IgD-negative memory B cell (primary cell): ENCODE data around the gene CNOT4. TPM values are rescaled to one million over a fixed set of nuclear protein-coding genes. Genes with fewer than 3 reads are reported as not detected.
"Not testable (repeated sequence)": the region's sequence is repeated elsewhere in the genome, so short reads cannot be mapped to it uniquely, and the experiment has no call there.

Source experiments
- H3K27ac Mint-ChIP-seq, 3 donors: one replicate each; pipeline ENCODE4 v1.8.0; 2020 to 2022; ENCODE audit warnings: mild to moderate bottlenecking in 3 of 3, mixed read lengths in 3 of 3, moderate library complexity in 1 of 3
- H3K27me3 Mint-ChIP-seq: one replicate; pipeline ENCODE4 v1.8.0; 2021; ENCODE audit warnings: mixed read lengths
- H3K36me3 Mint-ChIP-seq: one replicate; pipeline ENCODE4 v1.8.0; 2020; ENCODE audit warnings: mild to moderate bottlenecking, mixed read lengths
- H3K4me1 Mint-ChIP-seq, 3 donors: one replicate each; pipeline ENCODE4 v1.8.0; 2020 to 2022; ENCODE audit warnings: mixed read lengths in 3 of 3, mild to moderate bottlenecking in 1 of 3
- H3K4me3 Mint-ChIP-seq, 4 donors: one replicate each; pipeline ENCODE4 v1.8.0; 2020 to 2022; ENCODE audit warnings: mild to moderate bottlenecking in 4 of 4, mixed read lengths in 4 of 4, moderate library complexity in 3 of 4
- H3K9me3 Mint-ChIP-seq, 3 donors: one replicate each; pipeline ENCODE4 v1.8.0; 2020 to 2021; ENCODE audit warnings: mixed read lengths in 3 of 3, mild to moderate bottlenecking in 1 of 3
- polyA plus RNA-seq: library from polyadenylated mRNA; unstranded; fragments of 300-500 nt; fragmentation: Illumina TruSeq; gene quantifications from one replicate; pipeline ENCODE4 v1.2.3, GENCODE V29; 2021

CNOT4 gene
- polyA plus RNA-seq, 1 donor from 2014 or later: 17.7 TPM

DNA sequence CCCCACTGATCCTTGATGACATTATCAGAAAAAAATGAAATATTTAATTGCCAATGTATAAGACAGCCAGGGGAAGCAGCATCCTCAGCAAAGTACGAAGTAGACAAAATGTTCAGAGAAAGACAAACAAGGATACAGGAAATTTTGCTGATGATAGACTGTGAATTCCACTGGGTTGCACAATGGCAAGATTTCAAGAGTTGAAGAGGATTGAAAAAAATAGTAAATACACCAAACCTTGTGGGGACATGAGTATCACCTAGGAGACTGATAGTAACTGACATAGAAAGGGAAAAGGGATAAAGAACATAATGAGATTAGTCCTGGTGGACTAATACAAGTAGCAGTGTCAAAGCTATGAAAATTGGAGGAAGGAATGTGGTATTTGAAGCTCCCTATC is 16.5 kb downstream of the CNOT4 start:
- no peak overlapping the region for H3K27ac Mint-ChIP-seq
- no peaks in the 10 kb centered on the region for H3K9me3 Mint-ChIP-seq
- H3K36me3 Mint-ChIP-seq: peaks cover 4% of the 10 kb centered on the region
- no peak overlapping the region for H3K4me3 Mint-ChIP-seq
- peaks cover 15 to 19% (median 17%) of the 10 kb centered on the region in 3 donors for H3K4me1 Mint-ChIP-seq
- no peaks in the 10 kb centered on the region for H3K27me3 Mint-ChIP-seq

DNA sequence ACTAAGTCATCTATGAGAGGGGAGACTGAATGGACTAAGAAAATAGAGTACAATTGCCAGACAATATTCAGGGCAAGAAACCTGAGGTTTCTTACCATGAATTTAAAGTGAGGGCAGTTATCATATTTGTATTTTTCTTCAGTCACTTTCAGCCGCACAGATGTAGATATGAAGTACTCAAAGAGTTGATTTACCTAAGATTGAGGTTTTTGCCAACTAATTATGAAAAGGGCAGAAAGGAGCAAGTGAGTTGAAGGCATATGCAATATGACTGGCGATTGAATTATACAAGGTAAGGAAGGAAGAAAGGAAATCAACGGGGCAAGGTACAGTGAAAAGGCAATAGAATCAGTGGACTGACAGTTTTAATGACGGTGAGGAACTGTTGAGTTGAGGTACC is 17.8 kb downstream of the CNOT4 start:
- Mint-ChIP-seq H3K4me1 (peaks cover 6 to 14% (median 9%) of the 10 kb centered on the region in 3 donors), H3K36me3 (peaks cover 4% of the 10 kb centered on the region), H3K27ac (no peak overlapping the region), H3K4me3 (no peak overlapping the region), H3K9me3 (no peaks in the 10 kb centered on the region), H3K27me3 (no peaks in the 10 kb centered on the region)

DNA sequence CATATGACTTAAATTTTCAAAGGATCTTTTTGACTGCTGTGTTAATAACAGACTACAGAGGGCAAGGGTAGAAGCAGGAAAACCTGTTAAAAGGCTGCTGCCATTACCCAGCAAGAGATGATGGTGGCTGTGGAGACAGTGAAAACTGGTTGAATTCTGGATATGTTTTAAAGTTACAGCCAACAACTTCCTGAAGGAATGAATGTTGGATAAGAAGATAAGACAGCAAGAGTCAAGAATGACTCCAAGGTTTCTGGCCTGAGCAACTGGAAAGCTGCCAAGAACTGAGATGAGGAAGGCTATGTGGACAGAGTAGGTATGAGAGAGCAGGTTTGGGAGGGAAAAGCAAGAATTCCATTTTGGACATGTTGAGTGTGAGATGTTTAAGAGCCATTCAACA is 19.1 kb downstream of the CNOT4 start:
- Mint-ChIP-seq H3K36me3 (peaks cover 4% of the 10 kb centered on the region), H3K9me3 (no peaks in the 10 kb centered on the region), H3K27ac (no peak overlapping the region), H3K4me1 (peaks cover 6 to 15% (median 6%) of the 10 kb centered on the region in 3 donors), H3K27me3 (no peaks in the 10 kb centered on the region), H3K4me3 (no peak overlapping the region)

DNA sequence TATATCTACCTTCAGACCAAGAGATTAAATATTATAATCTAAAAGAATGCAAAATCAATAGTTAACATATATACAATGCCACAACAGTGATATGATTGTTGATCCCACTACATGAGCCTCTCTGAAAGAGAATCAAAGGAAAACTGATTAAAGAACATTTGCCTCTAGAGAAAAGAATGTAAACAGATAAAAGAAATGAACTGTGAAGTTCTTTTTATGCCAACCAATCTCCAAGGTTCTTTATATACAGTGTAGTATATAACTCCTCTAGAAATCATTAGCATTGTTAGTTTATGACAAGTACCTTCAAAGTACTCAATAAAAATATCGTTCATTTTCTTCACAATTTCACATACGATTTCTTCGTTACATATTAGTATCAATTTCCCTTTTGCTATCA is 20.1 kb downstream of the CNOT4 start:
- Mint-ChIP-seq H3K36me3 (peaks cover 4% of the 10 kb centered on the region), H3K27me3 (no peaks in the 10 kb centered on the region), H3K4me3 (no peak overlapping the region), H3K4me1 (peaks cover 5 to 16% (median 7%) of the 10 kb centered on the region in 3 donors), H3K9me3 (no peaks in the 10 kb centered on the region), H3K27ac (no peak overlapping the region)

DNA sequence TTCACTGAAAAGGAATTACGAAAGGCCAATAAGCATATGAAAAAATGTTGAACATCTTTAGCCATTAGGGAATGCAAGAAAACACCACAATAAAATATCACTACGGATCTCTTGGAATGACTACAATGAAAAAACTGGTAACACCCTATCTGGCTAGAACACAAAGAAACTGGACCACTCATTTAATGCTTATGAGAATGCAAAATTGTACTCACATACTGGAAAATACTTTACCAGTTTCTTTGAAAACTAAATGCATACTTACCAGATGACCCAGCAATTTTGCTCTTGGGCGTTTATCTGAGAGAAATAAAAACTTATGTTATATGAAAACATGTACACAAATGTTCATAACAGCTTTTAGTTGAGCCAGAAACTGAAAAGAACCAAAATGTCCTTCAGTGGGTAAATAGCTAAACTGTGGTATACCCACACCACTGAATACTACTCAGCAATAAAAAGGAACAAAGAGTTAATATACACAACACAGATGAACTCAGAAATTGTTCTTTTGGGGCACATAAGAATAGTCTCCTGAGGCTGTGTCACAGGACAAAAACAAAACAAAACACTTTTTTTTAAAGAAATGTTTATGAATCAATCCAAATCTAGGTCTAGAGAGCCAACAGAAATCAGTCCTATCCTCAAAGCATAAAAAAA is 23.5 kb downstream of the CNOT4 start:
- Mint-ChIP-seq H3K4me1 (peaks cover 7 to 15% (median 8%) of the 10 kb centered on the region in 3 donors), H3K9me3 (no peaks in the 10 kb centered on the region), H3K4me3 (peak overlapping the region in 1 of 4 donors; percentile 47), H3K36me3 (peaks cover 2% of the 10 kb centered on the region), H3K27me3 (no peaks in the 10 kb centered on the region), H3K27ac (peak overlapping the region in 1 of 3 donors; percentile 57)

DNA sequence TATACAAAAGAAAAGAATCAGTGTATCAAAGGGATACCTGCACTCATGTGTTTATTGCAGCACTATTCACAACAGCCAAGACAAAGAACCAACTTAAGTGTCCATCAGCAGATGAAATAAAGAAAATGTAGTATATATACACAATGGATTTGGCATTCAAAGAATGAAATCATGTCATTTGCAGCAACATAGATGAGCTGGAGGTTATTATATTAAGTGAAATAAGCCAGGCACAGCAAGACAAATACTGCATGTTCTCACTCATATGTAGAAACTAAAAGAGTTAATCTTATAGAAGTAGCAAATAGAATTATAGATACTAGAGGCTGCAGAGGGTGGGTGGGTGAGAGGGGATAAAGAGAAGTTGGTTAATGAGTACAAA is 28.3 kb downstream of the CNOT4 start:
- Mint-ChIP-seq H3K4me1 (peaks cover 12 to 28% (median 21%) of the 10 kb centered on the region in 3 donors), H3K27ac (no peak overlapping the region)

DNA sequence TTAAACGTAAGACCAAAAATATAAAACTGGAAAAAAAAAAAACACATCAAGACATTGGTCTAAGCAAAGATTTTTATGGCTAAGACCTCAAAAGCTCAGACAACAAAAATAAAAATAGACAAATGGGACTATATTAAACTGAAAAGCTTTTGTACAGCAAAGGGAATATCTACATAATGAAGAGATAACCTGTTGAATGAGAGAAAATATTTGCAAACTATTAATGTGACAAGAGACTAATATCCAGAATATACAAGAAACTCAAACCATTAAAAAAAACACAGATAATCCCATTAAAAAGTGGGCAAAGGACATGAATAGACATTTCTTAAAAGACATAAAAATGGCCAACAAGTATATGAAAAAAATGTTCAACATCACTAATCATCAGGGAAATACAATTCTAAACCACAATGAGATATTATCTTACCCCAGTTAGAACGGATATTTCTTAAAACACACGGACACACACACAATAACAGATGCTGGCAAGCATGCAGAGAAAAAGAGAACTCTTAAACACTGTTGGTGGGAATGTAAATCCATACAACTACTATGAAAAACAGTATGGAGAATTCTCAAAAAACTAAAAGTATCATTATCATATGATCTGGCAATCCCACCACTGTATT is 28.8 kb downstream of the CNOT4 start:
- Mint-ChIP-seq H3K4me1 (peaks cover 12 to 29% (median 21%) of the 10 kb centered on the region in 3 donors), H3K36me3 (peaks cover 10% of the 10 kb centered on the region), H3K27ac (no peak overlapping the region), H3K4me3 (no peak overlapping the region), H3K9me3 (no peaks in the 10 kb centered on the region), H3K27me3 (no peaks in the 10 kb centered on the region)

More for the DNA sequence above, 28.3 kb downstream of the CNOT4 start:
- Mint-ChIP-seq H3K4me3 (no peak overlapping the region), H3K9me3 (no peaks in the 10 kb centered on the region), H3K36me3 (peaks cover 10% of the 10 kb centered on the region), H3K27me3 (no peaks in the 10 kb centered on the region)

DNA sequence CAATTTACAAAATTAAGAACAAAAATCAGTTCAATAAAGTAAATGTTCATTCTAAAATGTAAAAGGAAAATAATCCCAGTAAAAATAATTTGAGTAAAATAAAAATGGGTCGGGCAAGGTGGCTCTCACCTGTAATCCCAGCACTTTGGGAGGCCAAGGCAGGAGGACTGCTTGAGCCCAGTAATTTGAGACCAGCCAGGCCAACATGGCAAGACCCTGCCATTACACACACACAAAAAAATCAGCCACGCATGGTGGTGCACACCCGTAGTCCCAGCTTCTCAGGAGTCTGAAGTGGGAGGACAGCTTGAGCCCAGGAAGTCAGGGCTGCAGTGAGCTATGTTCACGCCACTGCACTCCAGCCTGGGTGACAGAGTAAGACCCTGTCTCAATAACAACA is 34.4 kb downstream of the CNOT4 start:
- Mint-ChIP-seq H3K4me1 (peaks cover 4 to 20% (median 10%) of the 10 kb centered on the region in 3 donors), H3K27ac (no peak overlapping the region), H3K27me3 (no peaks in the 10 kb centered on the region), H3K36me3 (peaks cover 10% of the 10 kb centered on the region), H3K9me3 (no peaks in the 10 kb centered on the region), H3K4me3 (no peak overlapping the region)

DNA sequence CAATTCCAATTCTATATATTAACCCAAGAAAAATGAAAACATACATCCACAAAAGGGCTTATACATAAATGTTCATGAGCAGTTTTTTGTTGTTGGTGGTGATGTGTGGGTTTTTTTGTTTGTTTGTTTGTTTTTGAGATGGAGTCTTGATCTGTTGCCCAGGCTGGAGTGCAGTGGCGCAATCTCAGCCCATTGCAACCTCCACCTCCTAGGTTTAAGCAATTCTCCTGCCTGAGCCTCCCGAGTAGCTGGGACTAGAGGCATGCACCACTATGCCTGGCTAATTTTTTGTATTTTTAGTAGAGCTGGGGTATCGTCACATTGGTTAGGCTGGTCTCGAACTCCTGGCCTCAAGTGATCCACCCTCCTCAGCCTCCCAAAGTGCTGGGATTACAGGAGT is 40.2 kb downstream of the CNOT4 start:
- not testable (repeated sequence) for H3K27me3 Mint-ChIP-seq, H3K4me3 Mint-ChIP-seq, H3K9me3 Mint-ChIP-seq, H3K36me3 Mint-ChIP-seq
- Mint-ChIP-seq H3K4me1 (peaks cover 5 to 19% (median 13%) of the 10 kb centered on the region in 3 donors), H3K27ac (peak overlapping the region in 1 of 3 donors; percentile 29)

DNA sequence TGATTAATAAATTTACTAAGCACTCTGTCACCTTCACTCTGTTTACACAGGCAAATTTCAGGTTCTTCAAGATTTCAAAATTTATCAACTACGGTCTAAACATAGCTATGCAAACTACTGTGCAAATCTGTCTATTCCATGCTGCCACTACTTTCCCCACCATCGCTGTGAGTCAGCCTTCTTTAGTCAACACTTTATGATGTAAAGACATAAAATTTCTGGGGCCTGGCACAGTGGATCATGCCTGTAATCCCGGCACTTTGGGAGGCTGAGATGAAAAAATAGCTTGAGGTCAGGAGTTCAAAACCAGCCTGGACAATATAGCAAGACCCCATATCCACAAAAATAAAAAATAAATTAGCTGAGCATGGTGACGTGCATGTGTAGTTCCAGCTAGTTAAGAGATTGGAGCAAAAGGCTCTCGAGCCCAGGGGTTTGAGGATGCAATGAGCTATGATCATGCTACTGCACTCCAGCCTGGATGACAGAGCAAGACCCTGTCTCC is 42.6 kb downstream of the CNOT4 start:
- Mint-ChIP-seq H3K27ac (no peak overlapping the region), H3K4me3 (no peak overlapping the region), H3K9me3 (peaks cover 0 to 4% (median 3%) of the 10 kb centered on the region in 3 donors), H3K36me3 (peaks cover 15% of the 10 kb centered on the region), H3K4me1 (peaks cover 16 to 29% (median 29%) of the 10 kb centered on the region in 3 donors), H3K27me3 (no peaks in the 10 kb centered on the region)

DNA sequence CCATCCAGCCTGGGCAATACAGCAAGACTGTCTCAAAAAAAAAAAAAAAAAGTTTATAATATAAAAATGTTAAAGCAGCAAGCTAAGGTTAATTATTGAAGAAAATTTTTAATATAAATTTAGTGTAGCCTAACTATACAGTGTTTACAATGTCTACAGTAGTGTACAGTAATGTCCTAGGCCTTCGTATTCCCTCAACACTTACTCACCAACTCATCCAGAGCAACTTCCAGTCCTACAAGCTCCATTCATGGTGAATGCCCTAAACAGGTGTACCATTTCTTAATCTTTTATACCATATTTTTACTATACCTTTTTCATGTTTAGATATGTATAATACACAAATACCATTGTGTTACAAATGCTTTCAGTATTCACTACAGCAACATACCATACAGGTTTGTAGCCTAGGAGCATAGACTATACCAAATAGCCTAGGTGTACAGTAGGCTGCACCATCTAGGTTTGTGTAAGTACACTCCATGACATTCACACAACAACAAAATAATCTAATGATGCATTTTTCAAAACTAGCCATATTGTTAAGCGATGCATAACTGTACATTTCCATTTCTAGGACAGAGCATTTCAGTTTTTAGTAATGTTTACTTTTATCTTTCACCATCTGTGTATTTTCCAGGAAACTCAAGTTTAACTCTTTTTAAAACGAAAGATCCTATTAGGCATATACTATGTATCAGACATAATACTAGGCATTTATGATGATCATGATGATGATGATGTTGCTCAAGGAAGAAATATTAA is 43.3 kb downstream of the CNOT4 start:
- H3K27ac Mint-ChIP-seq: no peak overlapping the region
- peaks cover 15% of the 10 kb centered on the region for H3K36me3 Mint-ChIP-seq
- H3K4me1 Mint-ChIP-seq: peaks cover 17 to 29% (median 29%) of the 10 kb centered on the region in 3 donors
- H3K4me3 Mint-ChIP-seq: no peak overlapping the region
- peaks cover 0 to 4% (median 3%) of the 10 kb centered on the region in 3 donors for H3K9me3 Mint-ChIP-seq
- H3K27me3 Mint-ChIP-seq: no peaks in the 10 kb centered on the region

DNA sequence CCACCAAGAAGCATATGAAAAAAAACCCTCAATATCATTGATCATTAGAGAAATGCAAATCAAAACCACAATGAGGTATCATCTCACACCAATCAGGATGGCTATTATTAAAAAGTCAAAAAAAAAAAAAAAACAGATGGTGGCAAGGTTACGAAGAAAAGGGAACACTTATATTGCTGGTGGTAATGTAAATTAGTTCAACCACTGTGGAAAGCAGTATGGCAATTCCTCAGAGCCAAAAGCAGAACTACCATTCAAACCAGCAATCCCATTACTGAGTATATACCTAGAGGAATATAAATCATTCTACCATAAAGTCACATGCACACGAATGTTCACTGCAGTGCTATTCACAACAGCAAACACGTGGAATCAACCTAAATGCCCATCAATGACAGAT is 46.0 kb downstream of the CNOT4 start:
- H3K27me3 Mint-ChIP-seq: no peaks in the 10 kb centered on the region
- H3K36me3 Mint-ChIP-seq: peaks cover 10% of the 10 kb centered on the region
- H3K4me1 Mint-ChIP-seq: peaks cover 21 to 39% (median 35%) of the 10 kb centered on the region in 3 donors
- H3K27ac Mint-ChIP-seq: peak overlapping the region in 2 of 3 donors; percentile 9 to 12
- H3K4me3 Mint-ChIP-seq: peak overlapping the region in 3 of 4 donors; percentile 28 to 69 (median 55)
- H3K9me3 Mint-ChIP-seq: peaks cover 0 to 4% (median 3%) of the 10 kb centered on the region in 3 donors

DNA sequence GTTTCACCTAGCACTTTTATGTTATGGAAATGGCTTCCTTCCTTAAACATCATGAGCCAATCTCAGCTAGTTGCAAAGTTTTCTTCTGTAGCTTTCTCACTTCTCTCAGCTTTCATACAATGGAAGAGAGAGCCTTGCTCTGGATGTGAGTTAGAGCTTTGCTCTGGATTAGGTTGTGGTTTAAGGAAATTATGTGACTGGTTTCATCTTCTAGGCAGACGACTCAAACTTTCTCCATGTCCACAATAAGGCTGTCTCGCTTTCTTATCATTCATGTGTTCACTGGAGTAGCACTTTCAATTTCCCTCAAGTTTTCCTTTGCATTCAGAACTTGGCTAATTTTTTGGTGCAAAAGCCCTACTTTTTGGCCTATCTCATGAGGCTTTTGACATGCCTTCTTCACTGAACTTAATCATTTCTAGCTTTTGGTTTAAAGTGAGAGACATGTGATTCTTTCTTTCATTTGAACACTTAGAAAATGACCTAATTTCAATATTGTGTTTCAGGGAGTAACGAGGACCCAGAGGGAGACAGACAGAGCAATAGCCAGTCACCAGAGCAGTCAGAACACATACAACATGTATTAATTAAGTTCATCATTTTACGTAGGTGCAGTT is 49.8 kb downstream of the CNOT4 start:
- peaks cover 7% of the 10 kb centered on the region for H3K36me3 Mint-ChIP-seq
- H3K27ac Mint-ChIP-seq: peak overlapping the region in 1 of 3 donors; percentile 3

DNA sequence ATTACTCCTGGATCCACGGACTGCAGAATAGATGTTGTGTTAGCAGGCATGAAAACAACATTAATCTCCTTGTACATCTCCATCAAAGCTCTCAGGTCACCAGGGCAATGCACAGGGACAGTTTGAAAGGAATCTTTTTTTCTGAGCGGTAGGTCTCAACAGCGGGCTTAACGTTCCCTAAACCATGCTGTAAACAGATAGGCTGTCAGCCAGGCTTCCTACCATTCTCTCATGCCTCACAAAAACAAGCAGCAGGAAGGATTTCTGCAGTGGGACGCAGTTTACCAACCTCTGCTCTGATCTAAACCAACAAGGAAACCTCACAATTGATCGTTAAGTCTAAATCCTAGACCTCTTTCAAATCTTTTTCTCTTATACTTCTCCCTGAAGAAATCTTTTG is 50.8 kb downstream of the CNOT4 start:
- Mint-ChIP-seq H3K27me3 (no peaks in the 10 kb centered on the region), H3K36me3 (peaks cover 5% of the 10 kb centered on the region), H3K27ac (no peak overlapping the region), H3K4me1 (peaks cover 26 to 44% (median 36%) of the 10 kb centered on the region in 3 donors), H3K4me3 (no peak overlapping the region), H3K9me3 (peaks cover 0 to under 1% (median 0%) of the 10 kb centered on the region in 3 donors)

More for the DNA sequence above, 49.8 kb downstream of the CNOT4 start:
- Mint-ChIP-seq H3K4me1 (peaks cover 28 to 45% (median 36%) of the 10 kb centered on the region in 3 donors), H3K9me3 (peaks cover 0 to 4% (median under 1%) of the 10 kb centered on the region in 3 donors), H3K27me3 (no peaks in the 10 kb centered on the region), H3K4me3 (peak overlapping the region in 2 of 4 donors; percentile 20 to 60)
